Activated T-helper 17 cell treated with anti-CD3 and anti-CD28 coated beads, Interleukin-2, amount 50 U/mL, for 72 hours (primary cell): ENCODE results near the gene GBP7. TPM values are rescaled to one million over a fixed set of nuclear protein-coding genes. Genes with fewer than 3 reads are reported as not detected.

Experiments used
- ATAC-seq: fragments of 150-1000 bp; cut with Tn5 transposase; replicated peaks from 2 replicates; pipeline ENCODE4 v1.10.0; 2021; ENCODE audit warnings: mild to moderate bottlenecking, moderate library complexity
- H3K27ac Mint-ChIP-seq: one replicate; pipeline ENCODE4 v1.8.0; 2022; ENCODE audit warnings: mixed read lengths
- H3K27me3 Mint-ChIP-seq: one replicate; pipeline ENCODE4 v1.8.0; 2022; ENCODE audit warnings: mixed read lengths
- H3K36me3 Mint-ChIP-seq: one replicate; pipeline ENCODE4 v1.8.0; 2022; ENCODE audit warnings: low read depth, mild to moderate bottlenecking, mixed read lengths
- H3K4me1 Mint-ChIP-seq: one replicate; pipeline ENCODE4 v1.8.0; 2022; ENCODE audit warnings: mixed read lengths
- H3K4me3 Mint-ChIP-seq: one replicate; pipeline ENCODE4 v1.8.0; 2022; ENCODE audit warnings: mild to moderate bottlenecking, mixed read lengths
- H3K9me3 Mint-ChIP-seq: one replicate; pipeline ENCODE4 v1.8.0; 2022; ENCODE audit warnings: mixed read lengths
- total RNA-seq, 2 donors: library from RNA; stranded (reverse); gene quantifications; one replicate each; pipeline ENCODE4 v1.2.3, GENCODE V29; 2022

GBP7 gene
- total RNA-seq, 2 donors from 2014 or later: not detected

- peak overlapping the region; percentile 84 for H3K27ac Mint-ChIP-seq
These were observed 61.1 kb downstream of the GBP7 start for GRCh38 chr1:89114662-89115061.

GRCh38 chr1:89112871-89113613 lies 62.8 kb downstream of the GBP7 start:
- ATAC-seq: no peak
- no peaks in the 10 kb centered on the region for H3K9me3 Mint-ChIP-seq
- peaks cover 32% of the 10 kb centered on the region for H3K4me1 Mint-ChIP-seq
- H3K36me3 Mint-ChIP-seq: no peaks in the 10 kb centered on the region
- H3K27me3 Mint-ChIP-seq: no peaks in the 10 kb centered on the region
- H3K4me3 Mint-ChIP-seq: no peak overlapping the region
- H3K27ac Mint-ChIP-seq: peak overlapping the region; percentile 33

More at GRCh38 chr1:89114662-89115061, 61.1 kb downstream of the GBP7 start:
- peak; percentile 61 for ATAC-seq
- Mint-ChIP-seq H3K27me3 (no peaks in the 10 kb centered on the region), H3K36me3 (no peaks in the 10 kb centered on the region), H3K4me1 (peaks cover 30% of the 10 kb centered on the region), H3K4me3 (peak overlapping the region; percentile 36), H3K9me3 (no peaks in the 10 kb centered on the region)

- Mint-ChIP-seq H3K4me1 (peaks cover 12% of the 10 kb centered on the region), H3K27ac (peak overlapping the region; percentile 56), H3K36me3 (no peaks in the 10 kb centered on the region), H3K9me3 (peaks cover 3% of the 10 kb centered on the region), H3K4me3 (no peak overlapping the region), H3K27me3 (no peaks in the 10 kb centered on the region)
- peak; percentile 5 for ATAC-seq
These were observed 71.1 kb downstream of the GBP7 start for GRCh38 chr1:89104687-89105086.

GRCh38 chr1:89104147-89104546 lies 71.7 kb downstream of the GBP7 start:
- Mint-ChIP-seq H3K4me3 (no peak overlapping the region), H3K4me1 (peaks cover 11% of the 10 kb centered on the region), H3K9me3 (peaks cover 3% of the 10 kb centered on the region), H3K27me3 (no peaks in the 10 kb centered on the region), H3K36me3 (no peaks in the 10 kb centered on the region), H3K27ac (peak overlapping the region; percentile 56)
- peak; percentile 76 for ATAC-seq

- peaks cover 7% of the 10 kb centered on the region for H3K9me3 Mint-ChIP-seq
- no peak overlapping the region for H3K27ac Mint-ChIP-seq
- H3K27me3 Mint-ChIP-seq: no peaks in the 10 kb centered on the region
- H3K4me3 Mint-ChIP-seq: no peak overlapping the region
- peaks cover 6% of the 10 kb centered on the region for H3K4me1 Mint-ChIP-seq
- H3K36me3 Mint-ChIP-seq: no peaks in the 10 kb centered on the region
- ATAC-seq: peak; percentile 38
These were observed 73.8 kb downstream of the GBP7 start for GRCh38 chr1:89102021-89102420.

GRCh38 chr1:89100412-89100811 lies 75.4 kb downstream of the GBP7 start:
- peaks cover 5% of the 10 kb centered on the region for H3K4me1 Mint-ChIP-seq
- no peak for ATAC-seq
- no peaks in the 10 kb centered on the region for H3K27me3 Mint-ChIP-seq
- H3K4me3 Mint-ChIP-seq: no peak overlapping the region
- H3K27ac Mint-ChIP-seq: no peak overlapping the region
- H3K36me3 Mint-ChIP-seq: no peaks in the 10 kb centered on the region
- peaks cover 4% of the 10 kb centered on the region for H3K9me3 Mint-ChIP-seq

- Mint-ChIP-seq H3K9me3 (peaks cover 4% of the 10 kb centered on the region), H3K27ac (no peak overlapping the region), H3K4me3 (no peak overlapping the region), H3K36me3 (no peaks in the 10 kb centered on the region), H3K4me1 (peaks cover 5% of the 10 kb centered on the region), H3K27me3 (no peaks in the 10 kb centered on the region)
- no peak for ATAC-seq
These were observed 76.9 kb downstream of the GBP7 start for GRCh38 chr1:89098857-89099256.

GRCh38 chr1:89095737-89096136 lies 80.1 kb downstream of the GBP7 start:
- H3K4me3 Mint-ChIP-seq: no peak overlapping the region
- ATAC-seq: no peak
- no peaks in the 10 kb centered on the region for H3K27me3 Mint-ChIP-seq
- peaks cover 4% of the 10 kb centered on the region for H3K9me3 Mint-ChIP-seq
- no peak overlapping the region for H3K27ac Mint-ChIP-seq
- H3K4me1 Mint-ChIP-seq: no peaks in the 10 kb centered on the region
- H3K36me3 Mint-ChIP-seq: no peaks in the 10 kb centered on the region

GRCh38 chr1:89089962-89090361 lies 85.8 kb downstream of the GBP7 start:
- Mint-ChIP-seq H3K4me1 (no peaks in the 10 kb centered on the region), H3K4me3 (no peak overlapping the region), H3K27ac (no peak overlapping the region), H3K36me3 (no peaks in the 10 kb centered on the region), H3K9me3 (no peaks in the 10 kb centered on the region), H3K27me3 (no peaks in the 10 kb centered on the region)
- ATAC-seq: peak; percentile 38

- no peak overlapping the region for H3K27ac Mint-ChIP-seq
- H3K4me3 Mint-ChIP-seq: no peak overlapping the region
- no peaks in the 10 kb centered on the region for H3K36me3 Mint-ChIP-seq
- no peaks in the 10 kb centered on the region for H3K4me1 Mint-ChIP-seq
- no peaks in the 10 kb centered on the region for H3K27me3 Mint-ChIP-seq
- no peak for ATAC-seq
- no peaks in the 10 kb centered on the region for H3K9me3 Mint-ChIP-seq
These were observed 87.2 kb downstream of the GBP7 start for GRCh38 chr1:89088572-89088971.

- Mint-ChIP-seq H3K27me3 (no peaks in the 10 kb centered on the region), H3K36me3 (no peaks in the 10 kb centered on the region), H3K27ac (no peak overlapping the region), H3K4me1 (no peaks in the 10 kb centered on the region), H3K9me3 (no peaks in the 10 kb centered on the region), H3K4me3 (no peak overlapping the region)
- ATAC-seq: no peak
These were observed 88.6 kb downstream of the GBP7 start for GRCh38 chr1:89087241-89087640.

- Mint-ChIP-seq H3K36me3 (no peaks in the 10 kb centered on the region), H3K4me3 (no peak overlapping the region), H3K4me1 (no peaks in the 10 kb centered on the region), H3K9me3 (no peaks in the 10 kb centered on the region), H3K27ac (no peak overlapping the region), H3K27me3 (no peaks in the 10 kb centered on the region)
- peak; percentile 69 for ATAC-seq
These were observed 90.0 kb downstream of the GBP7 start for GRCh38 chr1:89085781-89086180.

Other genes with a start within 250 kb of the GBP7 start
- gene KYAT3, start 183.4 kb downstream of the GBP7 start, total RNA-seq: 10 to 100 TPM; 41.8 to 65.1 TPM
- gene RBMXL1, start 183.4 kb downstream of the GBP7 start, total RNA-seq: 10 to 100 TPM; 25.5 to 27.4 TPM
- gene GBP3, start 153.1 kb downstream of the GBP7 start, total RNA-seq: 1 to 10 TPM; 5.7 to 7.6 TPM
- 10 to 100 TPM; 56.7 to 83.7 TPM for gene GBP1, start 110.8 kb downstream of the GBP7 start, total RNA-seq
- gene GBP2, start 49.9 kb downstream of the GBP7 start, total RNA-seq: 100 to 1,000 TPM; 205 to 313 TPM
- gene GBP4, start 22.9 kb upstream of the GBP7 start, total RNA-seq: 10 to 100 TPM; 31.3 to 36.5 TPM
- gene GBP5, start 96.9 kb upstream of the GBP7 start, total RNA-seq: 100 to 1,000 TPM; 135 to 157 TPM
- gene GBP6, start 188.1 kb upstream of the GBP7 start, total RNA-seq: under 1 TPM; 0.28 to 0.58 TPM